ENCODE measurements around the gene NMNAT3. TPM values are rescaled to one million over a fixed set of nuclear protein-coding genes. Genes with fewer than 3 reads are reported as not detected.

NMNAT3 gene
- total and polyA plus RNA-seq, 5 donors from 2014 or later: 1.5 to 5.7 (median 2.8) TPM

- Mint-ChIP-seq H3K4me3 (no peak overlapping the region), H3K27me3 (no peaks in the 10 kb centered on the region), H3K27ac (no peak overlapping the region)
These were observed 66.9 kb downstream of the NMNAT3 start for GRCh38 chr3:139610886-139611285.

GRCh38 chr3:139608924-139609323, 68.8 kb downstream of the NMNAT3 start:
- Mint-ChIP-seq H3K9me3 (peaks cover 0 to 2% (median 0%) of the 10 kb centered on the region in 7 donors), H3K27me3 (peaks cover 4% of the 10 kb centered on the region), H3K36me3 (no peaks in the 10 kb centered on the region), H3K27ac (no peak overlapping the region), H3K4me1 (no peaks in the 10 kb centered on the region), H3K4me3 (no peak overlapping the region)
- DNase-seq (no peak), ATAC-seq (ENCODE audit: low read depth in 2 of 2) (no peak)
- Histone ChIP-seq H3K4me3 (ENCODE audit: low read depth, low read length) (no peak overlapping the region), H3K27me3 (ENCODE audit: control insufficient read depth, insufficient read depth, low read length) (no peaks in the 10 kb centered on the region), H3K27ac (ENCODE audit: insufficient read depth, low read length, poor library complexity, severe bottlenecking) (no peak overlapping the region), H3K4me1 (ENCODE audit: control insufficient read depth, insufficient read depth, low read length, poor library complexity, severe bottlenecking) (no peaks in the 10 kb centered on the region), H3K36me3 (ENCODE audit: control insufficient read depth, insufficient read depth, low read length) (no peaks in the 10 kb centered on the region), H3K9me3 (ENCODE audit: control insufficient read depth in 2 of 2, low read length in 2 of 2) (no peaks in the 10 kb centered on the region)

More at GRCh38 chr3:139610886-139611285, 66.9 kb downstream of the NMNAT3 start:
- DNase-seq: no peak
- Mint-ChIP-seq H3K9me3 (peaks cover 0 to 2% (median 0%) of the 10 kb centered on the region in 7 donors), H3K4me1 (no peaks in the 10 kb centered on the region), H3K36me3 (no peaks in the 10 kb centered on the region)
- no peak for ATAC-seq (ENCODE audit: low read depth in 2 of 2)
- Histone ChIP-seq H3K9me3 (ENCODE audit: control insufficient read depth in 2 of 2, low read length in 2 of 2) (no peaks in the 10 kb centered on the region), H3K27ac (ENCODE audit: insufficient read depth, low read length, poor library complexity, severe bottlenecking) (no peak overlapping the region), H3K27me3 (ENCODE audit: control insufficient read depth, insufficient read depth, low read length) (no peaks in the 10 kb centered on the region), H3K4me3 (ENCODE audit: low read depth, low read length) (no peak overlapping the region), H3K36me3 (ENCODE audit: control insufficient read depth, insufficient read depth, low read length) (no peaks in the 10 kb centered on the region), H3K4me1 (ENCODE audit: control insufficient read depth, insufficient read depth, low read length, poor library complexity, severe bottlenecking) (no peaks in the 10 kb centered on the region)

GRCh38 chr3:139608108-139608380, 69.7 kb downstream of the NMNAT3 start:
- no peak overlapping the region for H3K27ac Mint-ChIP-seq
- Histone ChIP-seq H3K27ac (ENCODE audit: insufficient read depth, low read length, poor library complexity, severe bottlenecking) (no peak overlapping the region), H3K36me3 (ENCODE audit: control insufficient read depth, insufficient read depth, low read length) (no peaks in the 10 kb centered on the region), H3K4me1 (ENCODE audit: control insufficient read depth, insufficient read depth, low read length, poor library complexity, severe bottlenecking) (no peaks in the 10 kb centered on the region), H3K27me3 (ENCODE audit: control insufficient read depth, insufficient read depth, low read length) (no peaks in the 10 kb centered on the region), H3K4me3 (ENCODE audit: low read depth, low read length) (no peak overlapping the region), H3K9me3 (ENCODE audit: control insufficient read depth in 2 of 2, low read length in 2 of 2) (no peaks in the 10 kb centered on the region)
- no peak overlapping the region for H3K4me3 Mint-ChIP-seq
- ATAC-seq (ENCODE audit: low read depth in 2 of 2) (no peak), DNase-seq (no peak)
- H3K36me3 Mint-ChIP-seq: no peaks in the 10 kb centered on the region
- peaks cover 0 to 2% (median 0%) of the 10 kb centered on the region in 7 donors for H3K9me3 Mint-ChIP-seq
- H3K4me1 Mint-ChIP-seq: no peaks in the 10 kb centered on the region
- H3K27me3 Mint-ChIP-seq: peaks cover 4% of the 10 kb centered on the region

- H3K4me3 Mint-ChIP-seq: no peak overlapping the region
- no peaks in the 10 kb centered on the region for H3K36me3 Mint-ChIP-seq
- no peak for ATAC-seq (ENCODE audit: low read depth in 2 of 2)
These were observed 70.3 kb downstream of the NMNAT3 start for GRCh38 chr3:139607257-139608107.

GRCh38 chr3:139602003-139602402, 75.8 kb downstream of the NMNAT3 start:
- Histone ChIP-seq H3K4me3 (ENCODE audit: low read depth, low read length) (no peak overlapping the region), H3K27me3 (ENCODE audit: control insufficient read depth, insufficient read depth, low read length) (no peaks in the 10 kb centered on the region), H3K36me3 (ENCODE audit: control insufficient read depth, insufficient read depth, low read length) (no peaks in the 10 kb centered on the region), H3K9me3 (ENCODE audit: control insufficient read depth in 2 of 2, low read length in 2 of 2) (no peaks in the 10 kb centered on the region), H3K27ac (ENCODE audit: insufficient read depth, low read length, poor library complexity, severe bottlenecking) (no peak overlapping the region), H3K4me1 (ENCODE audit: control insufficient read depth, insufficient read depth, low read length, poor library complexity, severe bottlenecking) (no peaks in the 10 kb centered on the region)
- no peaks in the 10 kb centered on the region for H3K36me3 Mint-ChIP-seq
- H3K27me3 Mint-ChIP-seq: peaks cover 4% of the 10 kb centered on the region
- no peak overlapping the region for H3K4me3 Mint-ChIP-seq
- no peak for ATAC-seq (ENCODE audit: low read depth in 2 of 2)
- H3K4me1 Mint-ChIP-seq: no peaks in the 10 kb centered on the region
- H3K9me3 Mint-ChIP-seq: no peaks in the 10 kb centered on the region
- no peak overlapping the region for H3K27ac Mint-ChIP-seq
- DNase-seq: no peak

More at GRCh38 chr3:139607257-139608107, 70.3 kb downstream of the NMNAT3 start:
- no peak overlapping the region for H3K27ac ChIP-seq (ENCODE audit: insufficient read depth, low read length, poor library complexity, severe bottlenecking)
- no peaks in the 10 kb centered on the region for H3K27me3 ChIP-seq (ENCODE audit: control insufficient read depth, insufficient read depth, low read length)
- no peak overlapping the region for H3K27ac Mint-ChIP-seq
- peaks cover 0 to 2% (median 0%) of the 10 kb centered on the region in 7 donors for H3K9me3 Mint-ChIP-seq
- H3K4me1 ChIP-seq (ENCODE audit: control insufficient read depth, insufficient read depth, low read length, poor library complexity, severe bottlenecking): no peaks in the 10 kb centered on the region
- DNase-seq: no peak
- no peaks in the 10 kb centered on the region for H3K9me3 ChIP-seq (ENCODE audit: control insufficient read depth in 2 of 2, low read length in 2 of 2)
- no peaks in the 10 kb centered on the region for H3K36me3 ChIP-seq (ENCODE audit: control insufficient read depth, insufficient read depth, low read length)
- peaks cover 4% of the 10 kb centered on the region for H3K27me3 Mint-ChIP-seq
- H3K4me3 ChIP-seq (ENCODE audit: low read depth, low read length): no peak overlapping the region
- H3K4me1 Mint-ChIP-seq: no peaks in the 10 kb centered on the region

GRCh38 chr3:139601191-139601961, 76.4 kb downstream of the NMNAT3 start:
- DNase-seq (no peak), ATAC-seq (ENCODE audit: low read depth in 2 of 2) (no peak)
- Mint-ChIP-seq H3K36me3 (no peaks in the 10 kb centered on the region), H3K27me3 (peaks cover 4% of the 10 kb centered on the region), H3K27ac (no peak overlapping the region), H3K4me3 (no peak overlapping the region), H3K4me1 (no peaks in the 10 kb centered on the region), H3K9me3 (no peaks in the 10 kb centered on the region)
- Histone ChIP-seq H3K4me1 (ENCODE audit: control insufficient read depth, insufficient read depth, low read length, poor library complexity, severe bottlenecking) (no peaks in the 10 kb centered on the region), H3K36me3 (ENCODE audit: control insufficient read depth, insufficient read depth, low read length) (no peaks in the 10 kb centered on the region), H3K9me3 (ENCODE audit: control insufficient read depth in 2 of 2, low read length in 2 of 2) (no peaks in the 10 kb centered on the region), H3K27ac (ENCODE audit: insufficient read depth, low read length, poor library complexity, severe bottlenecking) (no peak overlapping the region), H3K4me3 (ENCODE audit: low read depth, low read length) (no peak overlapping the region), H3K27me3 (ENCODE audit: control insufficient read depth, insufficient read depth, low read length) (no peaks in the 10 kb centered on the region)

GRCh38 chr3:139597947-139598346, 79.8 kb downstream of the NMNAT3 start:
- Histone ChIP-seq H3K27ac (ENCODE audit: insufficient read depth, low read length, poor library complexity, severe bottlenecking) (no peak overlapping the region), H3K4me1 (ENCODE audit: control insufficient read depth, insufficient read depth, low read length, poor library complexity, severe bottlenecking) (no peaks in the 10 kb centered on the region), H3K9me3 (ENCODE audit: control insufficient read depth in 2 of 2, low read length in 2 of 2) (no peaks in the 10 kb centered on the region), H3K27me3 (ENCODE audit: control insufficient read depth, insufficient read depth, low read length) (no peaks in the 10 kb centered on the region), H3K4me3 (ENCODE audit: low read depth, low read length) (no peak overlapping the region), H3K36me3 (ENCODE audit: control insufficient read depth, insufficient read depth, low read length) (no peaks in the 10 kb centered on the region)
- Mint-ChIP-seq H3K36me3 (no peaks in the 10 kb centered on the region), H3K4me1 (no peaks in the 10 kb centered on the region), H3K9me3 (peaks cover 0 to 3% (median 0%) of the 10 kb centered on the region in 7 donors), H3K4me3 (no peak overlapping the region), H3K27ac (no peak overlapping the region), H3K27me3 (no peaks in the 10 kb centered on the region)
- DNase-seq: no peak
- ATAC-seq (ENCODE audit: low read depth in 2 of 2): no peak

Data from CD4-positive, CD25-positive, alpha-beta regulatory T cell (primary cell).